SK-N-MC (cell line): Measurements from ENCODE around the gene STKLD1.
"Not testable (repeated sequence)": the region's sequence is repeated elsewhere in the genome, so short reads cannot be mapped to it uniquely, and the experiment has no call there.

Experiments
- DNase-seq: peaks from one replicate; pipeline ENCODE4 v3.0.0-alpha.2; 2011; ENCODE audit warnings: low read depth, low spot score
- H3K27ac ChIP-seq: fragments of 200-600 bp; sonication (generic); 2 replicates; pipeline ENCODE4 v1.5.1; 2016; ENCODE audit warnings: mixed run types
- H3K36me3 ChIP-seq: fragments of 200-600 bp; sonication (generic); 2 replicates; pipeline ENCODE4 v1.6.1; 2017; ENCODE audit warnings: antibody characterized with exemption, low read length, mixed read lengths; ENCODE audit not compliant: insufficient read depth
- H3K4me3 ChIP-seq: fragments of 200-600 bp; sonication (generic); 2 replicates; pipeline ENCODE4 v1.5.1; 2016
- H3K9ac ChIP-seq: fragments of 200-600 bp; sonication (generic); 2 replicates; pipeline ENCODE4 v1.8.0; 2017; ENCODE audit warnings: mixed run types, mixed read lengths; ENCODE audit not compliant: insufficient read length
- H3K9me3 ChIP-seq: fragments of 200-600 bp; sonication (generic); 2 replicates; pipeline ENCODE4 v1.6.1; 2017; ENCODE audit warnings: low read depth, mild to moderate bottlenecking, antibody characterized with exemption, low read length, moderate library complexity, mixed read lengths
- EZH2 ChIP-seq: fragments of 200-600 bp; sonication (generic); IDR thresholded peaks from one replicate; pipeline ENCODE4 v1.6.1; 2017; ENCODE audit warnings: antibody characterized with exemption
- FOXP2 ChIP-seq: optimal IDR thresholded peaks from 2 replicates; pipeline ENCODE3; 2011; ENCODE audit warnings: mild to moderate bottlenecking, moderate library complexity; ENCODE audit not compliant: insufficient read depth; ENCODE audit errors: extremely low read length, control extremely low read depth
- POLR2AphosphoS5 ChIP-seq: IDR thresholded peaks from 2 replicates; pipeline ENCODE4 v1.6.1; 2012; ENCODE audit warnings: mild to moderate bottlenecking, low read depth, low read length, borderline replicate concordance

STKLD1 gene

DNA sequence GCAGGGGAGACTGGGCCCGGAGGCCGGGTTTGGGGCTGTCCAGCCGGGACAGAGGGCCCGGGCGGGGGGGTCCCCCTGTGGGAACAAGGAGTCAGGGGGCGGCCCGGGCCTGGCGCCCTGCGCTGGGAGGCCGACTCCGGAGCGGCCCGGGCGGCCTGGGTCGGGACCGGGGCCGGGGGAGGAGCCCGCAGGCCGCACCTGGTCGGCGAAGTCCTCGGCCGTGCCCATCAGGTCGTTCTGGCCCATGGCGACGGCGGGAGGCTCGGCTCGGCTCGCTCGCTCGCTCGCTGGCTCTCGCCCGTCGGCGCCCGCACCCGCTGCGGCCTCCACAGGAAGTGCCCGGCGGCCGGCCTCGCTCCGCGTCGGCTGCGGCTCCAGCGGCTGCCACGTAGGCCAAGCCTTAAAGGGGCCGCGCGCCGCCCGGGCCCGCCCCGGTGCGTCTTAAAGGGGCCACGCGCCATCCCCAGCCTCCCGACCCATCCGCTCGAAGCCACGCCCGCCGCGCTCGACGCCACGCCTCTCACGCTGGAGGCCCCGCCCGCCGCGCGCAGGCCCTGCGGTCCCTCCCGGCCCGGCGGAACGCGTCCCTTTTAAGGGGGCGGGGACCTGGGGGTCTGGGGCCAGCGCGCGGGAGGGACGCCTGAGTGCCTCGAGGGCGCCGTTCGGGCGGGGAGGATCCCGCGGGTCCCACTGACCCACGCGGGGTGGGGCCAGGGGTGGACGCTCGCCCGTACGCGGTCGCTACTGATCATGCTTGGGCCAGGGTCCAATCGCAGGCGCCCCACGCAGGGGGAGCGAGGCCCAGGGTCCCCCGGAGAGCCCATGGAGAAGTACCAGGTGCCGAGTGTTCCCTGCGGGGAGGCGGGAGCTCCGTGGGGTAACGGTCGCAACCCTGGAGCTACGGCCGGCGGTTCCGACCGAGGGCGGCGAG, at the start of gene STKLD1, which contains the start of gene SURF4:
STKLD1 (plus strand) TSS at position 643 of the 931 bp plus-strand sequence; CDS start at position 751, 108 bp downstream.
SURF4 (minus strand) TSS at position 337 of the 931 bp plus-strand sequence; CDS start at position 246, 91 bp downstream.
- TF ChIP-seq FOXP2 (no peak), POLR2AphosphoS5 (peak; percentile 33; the same call in 1 of the 2 replicates)
- Histone ChIP-seq H3K27ac (peak within 1 kb of the TSS; percentile 87), H3K9ac (peak within 1 kb of the TSS; percentile 88), H3K9me3 (no peaks in the 10 kb centered on the region), H3K4me3 (peak within 1 kb of the TSS; percentile 95), H3K36me3 (peaks cover 12% of the 10 kb centered on the region; the same call in 1 of the 2 replicates)
- DNase-seq = peak; percentile 45

DNA sequence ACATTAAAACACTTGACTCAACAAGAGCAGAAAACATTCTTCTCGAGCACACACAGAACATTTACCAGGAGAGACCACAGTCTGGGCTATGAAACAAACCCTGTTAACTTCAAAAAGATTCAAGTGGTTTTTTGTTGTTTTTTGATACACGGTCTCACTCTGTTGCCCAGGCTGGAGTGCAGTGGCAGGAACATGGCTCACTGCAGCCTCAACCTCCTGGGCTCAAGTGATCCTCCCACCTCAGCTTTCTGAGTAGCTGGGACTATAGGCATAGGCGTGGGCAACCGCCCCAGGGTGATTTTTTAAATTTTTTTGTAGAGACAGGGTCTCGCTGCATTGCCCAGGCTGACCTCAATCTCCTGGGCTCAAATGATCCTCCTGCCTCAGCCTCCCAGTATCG, 49.1 kb upstream of the STKLD1 start:
- not testable (repeated sequence) for H3K9me3 ChIP-seq, H3K4me3 ChIP-seq, H3K27ac ChIP-seq, DNase-seq, H3K9ac ChIP-seq
- peaks cover 15% of the 10 kb centered on the region for H3K36me3 ChIP-seq

DNA sequence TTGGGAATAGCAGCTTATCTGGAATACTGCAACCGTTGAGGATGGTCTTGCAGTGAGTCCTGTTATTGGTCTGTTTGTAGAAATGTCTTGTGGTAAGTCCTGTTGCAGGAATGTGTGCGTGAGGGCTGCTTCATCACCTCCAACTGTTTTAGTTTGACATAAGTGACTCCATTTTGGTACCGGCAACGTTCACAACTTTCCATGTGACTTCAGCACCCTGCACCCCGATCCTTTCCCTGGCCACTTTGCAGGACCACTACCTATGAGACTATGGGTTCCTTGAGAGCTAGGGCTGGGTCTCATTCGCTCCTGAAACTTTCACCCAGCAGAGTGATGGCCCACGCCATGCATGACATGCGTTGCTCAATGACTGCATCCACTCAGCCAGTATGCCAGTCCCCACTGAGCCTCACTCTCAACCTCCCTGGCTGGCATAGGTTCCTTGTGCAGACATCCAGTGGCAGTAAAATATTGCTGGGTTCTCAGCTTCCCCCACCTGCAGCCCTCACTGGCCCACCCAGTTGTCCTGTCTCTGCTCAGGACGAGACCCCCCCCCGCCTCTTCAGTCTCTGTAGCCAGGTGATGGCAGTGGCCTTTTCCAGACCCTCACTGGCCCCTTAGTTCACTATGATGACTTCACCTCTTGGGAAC, 48.2 kb upstream of the STKLD1 start:
- Histone ChIP-seq H3K36me3 (peaks cover 25% of the 10 kb centered on the region), H3K9me3 (no peaks in the 10 kb centered on the region), H3K9ac (no peak overlapping the region), H3K4me3 (no peak overlapping the region), H3K27ac (no peak overlapping the region)
- no peak for DNase-seq
- TF ChIP-seq EZH2 = no peak

DNA sequence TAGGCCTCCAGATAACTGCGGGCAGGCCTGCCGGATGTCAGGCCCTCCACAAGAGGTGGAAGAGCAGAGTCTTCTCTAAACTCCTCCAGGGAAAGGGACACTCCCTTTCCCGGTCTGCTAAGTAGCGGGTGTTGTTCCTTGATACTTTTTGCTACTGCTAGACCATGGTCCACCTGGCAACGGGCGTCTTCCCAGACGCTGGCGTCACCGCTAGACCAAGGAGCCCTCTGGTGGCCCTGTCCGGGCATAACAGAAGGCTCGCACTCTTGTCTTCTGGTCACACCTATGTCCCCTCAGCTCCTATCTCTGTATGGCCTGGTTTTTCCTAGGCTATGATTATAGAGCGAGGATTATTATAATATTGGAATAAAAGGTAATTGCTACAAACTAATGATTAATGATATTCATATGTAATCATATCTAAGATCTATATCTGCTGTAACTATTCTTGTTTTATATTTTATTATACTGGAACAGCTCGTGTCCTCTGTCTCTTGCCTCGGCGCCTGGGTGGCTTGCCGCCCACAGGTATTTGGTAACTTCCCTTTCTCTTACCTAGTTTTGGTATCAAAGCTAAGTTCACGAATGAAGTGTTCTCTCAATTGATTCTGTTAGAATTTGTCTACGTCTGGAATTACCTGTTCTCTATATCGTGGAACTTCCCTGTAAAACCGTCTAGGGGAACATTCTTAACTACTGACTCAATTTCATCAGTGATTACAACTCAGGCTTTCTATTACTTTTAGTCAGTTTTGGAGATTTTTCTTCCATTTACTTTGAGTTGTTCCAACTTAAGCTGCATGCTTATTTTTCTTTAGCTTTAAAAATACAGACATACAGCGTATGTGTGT, 46.6 kb upstream of the STKLD1 start:
- H3K36me3 ChIP-seq = peaks cover 40% of the 10 kb centered on the region
- 0 out of 2 replicates have a peak overlapping the region, but pooled peaks have one; percentile 19 for H3K27ac ChIP-seq

DNA sequence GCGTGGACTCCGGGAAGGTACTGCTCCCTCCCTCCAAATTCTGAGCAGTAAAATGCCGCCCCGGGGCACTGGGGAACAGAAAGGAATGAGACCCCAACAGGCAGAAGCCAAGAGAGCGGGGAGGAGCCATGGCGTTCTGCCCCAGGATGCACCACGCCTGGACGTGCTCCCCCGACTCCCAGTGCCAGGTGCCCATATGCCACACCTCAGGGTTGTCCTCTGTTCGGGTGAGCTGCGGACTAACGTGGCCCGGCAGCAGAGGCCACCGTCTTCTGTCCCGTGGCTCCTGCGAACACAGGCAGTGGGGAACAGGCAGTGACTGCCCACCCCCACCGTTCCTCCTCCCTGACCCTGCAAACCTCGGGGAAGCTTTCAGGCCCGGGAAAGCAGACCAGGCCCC, 44.9 kb upstream of the STKLD1 start:
- TF ChIP-seq FOXP2 = no peak
- no peak for TF ChIP-seq POLR2AphosphoS5
- TF ChIP-seq EZH2 = no peak
- Histone ChIP-seq H3K27ac (no peak overlapping the region), H3K9ac (no peak overlapping the region), H3K9me3 (no peaks in the 10 kb centered on the region), H3K36me3 (peaks cover 45% of the 10 kb centered on the region), H3K4me3 (no peak overlapping the region)
- no peak for DNase-seq

More for the DNA sequence above, 46.6 kb upstream of the STKLD1 start:
- H3K9me3 ChIP-seq, DNase-seq, H3K9ac ChIP-seq, H3K4me3 ChIP-seq: not testable (repeated sequence)

DNA sequence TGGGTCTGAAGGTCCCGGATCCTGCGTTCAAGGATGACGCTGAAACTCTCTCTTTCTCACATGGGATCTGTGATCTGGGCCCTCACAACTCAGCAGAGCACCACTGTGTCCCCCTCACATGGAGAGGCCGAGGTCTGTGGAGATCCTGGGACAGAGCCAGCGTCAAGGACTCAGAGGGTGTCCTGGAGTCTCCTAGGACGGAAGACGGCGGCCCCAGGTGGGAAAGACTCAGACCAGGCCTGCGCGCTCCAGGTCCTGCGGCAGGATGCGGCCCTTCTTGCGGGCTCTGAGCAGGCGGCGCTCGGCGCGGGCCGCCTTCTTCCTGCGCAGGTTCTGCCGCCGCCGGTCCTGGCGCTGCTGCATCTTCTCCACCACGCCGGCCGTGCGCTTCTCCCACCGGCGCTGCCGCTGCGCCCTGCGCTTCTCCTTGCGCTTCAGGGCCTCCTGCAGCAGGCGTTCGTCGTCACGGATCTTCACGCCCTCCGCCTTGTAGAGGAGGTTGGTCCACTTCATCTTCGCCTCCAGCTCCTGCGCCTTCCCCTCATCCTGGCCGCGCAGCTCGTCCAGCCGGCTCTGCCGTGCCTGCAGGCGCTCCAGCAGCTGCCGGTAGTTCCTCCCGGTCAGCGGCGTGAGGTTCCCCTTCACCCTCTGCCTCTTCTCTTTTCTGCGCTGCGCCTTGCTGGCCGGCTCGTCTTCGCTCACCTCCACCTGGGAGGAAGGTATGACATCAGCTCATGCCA, 44.4 kb upstream of the STKLD1 start:
- Histone ChIP-seq H3K27ac (no peak overlapping the region), H3K4me3 (no peak overlapping the region), H3K36me3 (peaks cover 45% of the 10 kb centered on the region), H3K9me3 (no peaks in the 10 kb centered on the region), H3K9ac (no peak overlapping the region)
- DNase-seq = no peak
- no peak for TF ChIP-seq POLR2AphosphoS5
- no peak for TF ChIP-seq EZH2

DNA sequence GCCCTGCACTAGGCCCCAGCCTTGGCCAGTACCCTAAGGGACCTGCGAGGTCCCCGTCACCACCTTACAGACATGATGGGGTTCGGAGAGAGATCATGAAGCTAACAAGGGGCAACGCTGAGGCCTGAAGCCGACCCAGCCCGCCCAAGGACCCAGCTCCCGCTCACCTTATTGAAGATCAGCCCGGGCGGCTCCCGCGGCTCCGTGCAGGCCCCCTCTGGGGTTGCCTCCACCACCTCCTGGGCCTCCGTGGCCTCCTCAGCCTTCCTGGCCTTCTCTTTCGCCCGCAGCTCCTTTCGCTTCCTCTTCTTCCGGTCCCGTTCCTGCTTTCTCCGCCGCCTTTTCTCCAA, 43.8 kb upstream of the STKLD1 start:
- H3K4me3 ChIP-seq = no peak overlapping the region
- TF ChIP-seq FOXP2 (no peak), EZH2 (no peak), POLR2AphosphoS5 (no peak)
- no peak overlapping the region for H3K9ac ChIP-seq
- peaks cover 45% of the 10 kb centered on the region for H3K36me3 ChIP-seq
- no peak overlapping the region for H3K27ac ChIP-seq
- no peak for DNase-seq
- no peaks in the 10 kb centered on the region for H3K9me3 ChIP-seq

DNA sequence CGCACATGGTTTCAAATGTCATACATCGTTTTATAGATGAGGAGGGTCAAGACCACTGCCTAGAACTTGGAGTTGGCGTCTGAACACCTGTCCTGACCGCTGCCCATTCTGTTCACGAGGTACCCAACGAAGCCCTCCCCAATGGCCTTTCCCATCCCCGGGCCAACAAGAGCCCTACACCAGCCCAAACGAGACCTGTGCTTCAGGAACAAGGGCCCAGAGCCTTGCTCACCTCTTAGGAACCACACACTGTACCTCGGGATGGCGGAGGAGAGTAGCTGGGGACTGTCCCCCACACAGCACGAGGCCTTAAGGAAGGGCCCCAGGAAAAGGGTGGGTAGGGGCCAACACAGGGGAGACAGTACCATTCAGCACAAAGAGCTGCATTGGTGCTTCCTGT, 43.2 kb upstream of the STKLD1 start:
- Histone ChIP-seq H3K9ac (no peak overlapping the region), H3K36me3 (peaks cover 45% of the 10 kb centered on the region), H3K27ac (no peak overlapping the region), H3K9me3 (no peaks in the 10 kb centered on the region), H3K4me3 (no peak overlapping the region)
- no peak for TF ChIP-seq EZH2
- TF ChIP-seq FOXP2 = no peak
- no peak for TF ChIP-seq POLR2AphosphoS5
- no peak for DNase-seq
